GM19395 (cell line): ENCODE measurements around the gene RTN4R.
A peak's percentile ranks its signal among the peaks of the same experiment; 100 is the strongest.

Source experiments
- ATAC-seq: cut with Tn5 transposase; IDR thresholded peaks from one replicate; pipeline ENCODE4 v1.9.1; 2021; ENCODE audit warnings: mild to moderate bottlenecking, moderate library complexity; ENCODE audit not compliant: unreplicated experiment

Gene RTN4R

GRCh38 chr22:20218987-20219386 is 49.1 kb downstream of the RTN4R start:
- ATAC-seq = no peak

GRCh38 chr22:20218326-20218872 is 49.7 kb downstream of the RTN4R start:
- ATAC-seq = no peak

GRCh38 chr22:20217563-20217962 is 50.6 kb downstream of the RTN4R start:
- ATAC-seq = no peak

- no peak for ATAC-seq
These were observed 51.1 kb downstream of the RTN4R start for GRCh38 chr22:20216863-20217499.

- ATAC-seq = no peak
These were observed 52.4 kb downstream of the RTN4R start for GRCh38 chr22:20215742-20216141.

- no peak for ATAC-seq
These were observed 53.3 kb downstream of the RTN4R start for GRCh38 chr22:20214853-20215252.

- no peak for ATAC-seq
These were observed 54.0 kb downstream of the RTN4R start for GRCh38 chr22:20213833-20214708.

GRCh38 chr22:20212754-20213699 is 55.1 kb downstream of the RTN4R start:
- ATAC-seq = no peak

- no peak for ATAC-seq
These were observed 55.9 kb downstream of the RTN4R start for GRCh38 chr22:20211997-20212753.

GRCh38 chr22:20211409-20211996 is 56.6 kb downstream of the RTN4R start:
- no peak for ATAC-seq

- no peak for ATAC-seq
These were observed 57.6 kb downstream of the RTN4R start for GRCh38 chr22:20210473-20211059.

- ATAC-seq = no peak
These were observed 58.3 kb downstream of the RTN4R start for GRCh38 chr22:20209761-20210250.

GRCh38 chr22:20208713-20209310 is 59.3 kb downstream of the RTN4R start:
- no peak for ATAC-seq

- no peak for ATAC-seq
These were observed 60.7 kb downstream of the RTN4R start for GRCh38 chr22:20207277-20208025.

GRCh38 chr22:20206709-20207215 is 61.4 kb downstream of the RTN4R start:
- ATAC-seq = peak; percentile 22

- ATAC-seq = peak; percentile 76
These were observed 62.0 kb downstream of the RTN4R start for GRCh38 chr22:20205964-20206708.

- ATAC-seq = no peak
These were observed 62.6 kb downstream of the RTN4R start for GRCh38 chr22:20205464-20205963.
